Stomach smooth muscle (tissue), 2 donors: ENCODE results near the gene CPNE4.
"Not testable (repeated sequence)": the region's sequence is repeated elsewhere in the genome, so short reads cannot be mapped to it uniquely, and the experiment has no call there.

Source experiments
- H3K27ac ChIP-seq: one replicate; pipeline ENCODE4 v1.7.0; 2013; ENCODE audit warnings: mild to moderate bottlenecking, low read length, inconsistent platforms
- H3K27me3 ChIP-seq, 2 donors: one replicate each; pipeline ENCODE4 v1.7.0; 2013; ENCODE audit warnings: low read length in 2 of 2; ENCODE audit not compliant: insufficient read depth in 2 of 2, control insufficient read depth in 1 of 2
- H3K36me3 ChIP-seq, 2 donors: one replicate each; pipeline ENCODE4 v1.7.0; 2013; ENCODE audit warnings: low read length in 2 of 2; ENCODE audit not compliant: control insufficient read depth in 2 of 2, insufficient read depth in 2 of 2
- H3K4me1 ChIP-seq: one replicate; pipeline ENCODE4 v1.7.0; 2013; ENCODE audit warnings: low read length; ENCODE audit not compliant: control insufficient read depth, insufficient read depth
- H3K4me3 ChIP-seq, 2 donors: one replicate each; pipeline ENCODE4 v1.7.0; 2013; ENCODE audit warnings: low read length in 2 of 2
- H3K9ac ChIP-seq, 2 donors: one replicate each; pipeline ENCODE4 v1.7.0; 2013; ENCODE audit warnings: low read length in 2 of 2, mild to moderate bottlenecking in 1 of 2
- H3K9me3 ChIP-seq, 2 donors: one replicate each; pipeline ENCODE4 v1.7.0; 2013; ENCODE audit warnings: low read length in 2 of 2; ENCODE audit not compliant: control insufficient read depth in 2 of 2
- donor health status: healthy.
- donor health status: Pancreatic carcinoma.

Gene CPNE4

DNA sequence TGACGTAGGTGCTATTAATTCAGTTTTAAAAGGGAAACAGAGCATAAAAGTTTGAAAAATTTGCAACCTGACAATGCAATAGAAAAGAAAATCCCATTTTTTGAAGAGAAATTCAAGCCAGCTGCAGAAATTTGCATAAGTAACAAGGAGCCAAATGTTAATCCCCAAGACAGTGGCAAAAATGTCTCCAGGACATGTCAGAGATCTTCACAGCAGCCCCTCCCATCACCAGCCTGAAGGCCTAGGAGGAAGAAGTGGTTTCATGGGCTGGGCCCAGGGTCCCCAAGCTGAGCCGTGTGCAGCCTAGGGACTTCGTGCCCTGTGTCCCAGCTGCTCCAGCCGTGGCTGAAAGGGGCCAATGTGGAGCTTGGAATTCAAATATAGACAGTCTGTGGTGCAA lies 148.9 kb downstream of the CPNE4 start:
- H3K9me3 ChIP-seq, H3K9ac ChIP-seq, H3K36me3 ChIP-seq, H3K27ac ChIP-seq, H3K27me3 ChIP-seq, H3K4me3 ChIP-seq, H3K4me1 ChIP-seq: not testable (repeated sequence)

DNA sequence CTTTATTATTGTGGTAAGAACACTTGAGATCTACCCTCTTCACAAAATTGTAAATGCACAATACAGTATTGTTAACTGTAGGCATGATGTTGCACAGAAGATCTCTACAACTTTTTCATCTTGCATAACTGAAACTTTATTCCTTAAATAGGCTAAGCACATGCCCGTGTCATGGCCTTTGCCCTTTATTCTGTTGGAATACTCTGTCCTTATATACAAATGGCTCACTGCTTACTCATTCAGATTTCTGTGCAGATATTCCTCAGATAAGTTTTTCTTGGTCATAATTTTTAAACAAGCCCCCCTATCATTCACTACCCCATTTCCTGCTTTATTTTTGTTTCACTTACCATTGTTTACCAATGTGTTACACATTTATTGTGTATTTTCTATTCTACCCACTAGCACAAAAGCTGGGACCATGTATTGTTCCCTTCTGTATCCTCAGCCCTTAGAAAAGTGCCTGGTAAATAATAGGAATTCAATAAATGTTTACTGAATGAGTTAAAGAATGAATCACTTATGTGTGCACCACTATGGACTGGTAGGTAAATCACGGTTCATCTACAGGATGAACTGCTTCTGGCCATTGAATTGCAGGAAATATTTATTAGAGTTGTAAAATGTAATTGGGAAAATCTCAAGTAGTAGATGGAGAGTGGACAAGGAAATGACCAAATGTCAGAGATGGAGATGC lies 151.0 kb downstream of the CPNE4 start:
- H3K36me3 ChIP-seq = no peaks in the 10 kb centered on the region
- no peaks in the 10 kb centered on the region for H3K9me3 ChIP-seq
- no peak overlapping the region for H3K9ac ChIP-seq
- no peaks in the 10 kb centered on the region for H3K4me1 ChIP-seq
- H3K27ac ChIP-seq = no peak overlapping the region
- H3K4me3 ChIP-seq = no peak overlapping the region
- no peaks in the 10 kb centered on the region for H3K27me3 ChIP-seq

DNA sequence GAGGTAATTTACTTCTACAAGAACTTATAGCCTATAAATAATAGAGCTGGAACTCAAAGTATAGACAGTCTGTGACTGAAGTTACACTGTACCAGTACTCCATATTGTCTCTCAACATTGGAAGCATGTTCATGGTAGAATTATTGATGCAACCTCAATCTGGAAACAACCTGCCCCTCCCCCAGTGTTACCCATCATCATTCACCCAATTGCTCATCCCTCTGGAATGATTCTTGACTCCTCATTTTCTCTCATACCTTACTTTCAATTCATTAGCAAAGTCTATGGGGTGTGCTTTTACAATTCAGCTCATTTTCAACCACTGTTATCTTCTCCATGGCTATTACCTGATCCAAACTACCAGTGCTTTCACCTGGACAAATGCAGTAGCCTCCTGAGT lies 151.7 kb downstream of the CPNE4 start:
- no peaks in the 10 kb centered on the region for H3K36me3 ChIP-seq
- no peak overlapping the region for H3K4me3 ChIP-seq
- H3K4me1 ChIP-seq = no peaks in the 10 kb centered on the region
- H3K27me3 ChIP-seq = no peaks in the 10 kb centered on the region
- no peak overlapping the region for H3K27ac ChIP-seq
- H3K9ac ChIP-seq = no peak overlapping the region
- no peaks in the 10 kb centered on the region for H3K9me3 ChIP-seq

DNA sequence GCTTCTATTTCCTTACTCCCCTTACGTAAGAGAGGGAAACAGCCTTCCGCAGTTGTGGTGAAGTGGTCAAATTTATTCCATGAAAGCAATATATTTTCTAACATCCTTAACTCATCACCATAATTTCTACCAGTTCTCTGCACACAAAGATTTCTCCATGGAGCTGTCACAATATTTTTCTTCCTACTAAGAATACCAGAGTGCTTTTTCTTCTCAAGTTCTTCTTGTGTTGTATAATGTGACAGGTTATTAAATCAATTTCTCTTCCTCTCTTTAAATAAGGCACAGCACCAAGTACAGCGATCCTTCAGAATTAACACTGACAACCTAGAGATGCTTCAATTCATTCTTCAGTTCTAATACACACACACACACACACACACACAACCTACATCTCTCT lies 153.0 kb downstream of the CPNE4 start:
- H3K9ac ChIP-seq = no peak overlapping the region
- no peaks in the 10 kb centered on the region for H3K9me3 ChIP-seq
- no peaks in the 10 kb centered on the region for H3K36me3 ChIP-seq
- H3K27ac ChIP-seq = no peak overlapping the region
- H3K4me3 ChIP-seq = no peak overlapping the region
- H3K4me1 ChIP-seq = no peaks in the 10 kb centered on the region
- H3K27me3 ChIP-seq = no peaks in the 10 kb centered on the region

DNA sequence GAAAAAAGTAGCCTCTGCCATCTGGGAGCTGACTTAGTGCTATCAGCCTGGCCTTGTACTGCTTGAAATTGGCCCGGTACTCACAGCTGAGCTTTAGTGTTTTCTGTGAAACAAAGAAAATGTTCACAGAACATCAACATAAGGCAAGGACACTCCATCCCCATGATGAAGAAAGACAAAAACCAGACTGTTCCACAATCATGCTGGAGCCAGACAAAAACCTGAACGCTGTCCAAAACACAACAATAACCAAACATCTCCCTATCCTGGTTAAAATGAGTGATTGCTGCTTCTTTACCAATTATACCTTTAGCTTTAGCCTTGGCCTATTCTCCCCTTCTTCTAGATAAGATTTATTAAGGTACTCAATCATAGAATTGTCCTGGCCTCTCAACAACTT lies 153.9 kb downstream of the CPNE4 start:
- Histone ChIP-seq H3K36me3 (no peaks in the 10 kb centered on the region), H3K9ac (no peak overlapping the region)

DNA sequence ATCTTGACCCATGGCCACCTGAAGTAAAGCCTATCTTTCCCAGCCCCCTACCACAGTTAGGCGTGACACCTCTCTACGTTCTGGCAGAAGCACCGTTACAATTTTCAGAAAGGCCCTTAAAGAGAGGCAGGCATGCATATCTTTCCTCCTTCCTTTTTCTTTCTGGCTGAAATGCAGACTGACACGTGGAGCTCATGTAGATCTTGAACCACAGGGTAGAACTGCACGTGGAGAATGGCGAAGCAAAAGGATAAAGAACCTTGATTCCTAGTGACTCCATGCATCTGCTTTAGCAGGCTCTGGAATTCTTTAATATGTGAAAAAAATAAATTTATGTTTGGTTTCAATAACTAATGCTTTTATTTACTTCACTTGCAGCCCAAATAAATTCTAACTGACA lies 166.6 kb downstream of the CPNE4 start:
- Histone ChIP-seq H3K4me3 (no peak overlapping the region), H3K27me3 (no peaks in the 10 kb centered on the region), H3K36me3 (no peaks in the 10 kb centered on the region), H3K27ac (no peak overlapping the region), H3K9ac (no peak overlapping the region), H3K9me3 (no peaks in the 10 kb centered on the region), H3K4me1 (no peaks in the 10 kb centered on the region)

More for the DNA sequence above, 153.9 kb downstream of the CPNE4 start:
- H3K9me3 ChIP-seq = no peaks in the 10 kb centered on the region
- no peaks in the 10 kb centered on the region for H3K4me1 ChIP-seq
- no peak overlapping the region for H3K4me3 ChIP-seq
- no peak overlapping the region for H3K27ac ChIP-seq
- no peaks in the 10 kb centered on the region for H3K27me3 ChIP-seq

DNA sequence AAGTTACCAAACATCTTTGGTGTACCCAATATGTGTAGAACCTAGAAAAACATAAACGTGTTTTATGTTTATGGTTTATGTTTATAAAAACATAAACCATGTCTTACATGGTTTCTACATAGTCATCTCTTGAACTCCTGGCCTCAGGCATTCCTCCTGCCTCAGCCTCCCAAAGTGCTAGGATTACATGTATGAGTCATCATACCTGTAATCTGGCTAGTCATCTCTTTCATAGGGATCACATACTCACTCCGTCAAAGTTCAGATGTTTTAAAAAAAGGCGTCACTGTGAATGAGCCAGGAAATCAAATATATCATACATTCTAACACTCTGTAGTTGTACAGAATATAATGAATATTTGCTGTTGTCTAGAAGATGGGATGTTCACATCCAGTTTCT lies 178.6 kb downstream of the CPNE4 start:
- H3K36me3 ChIP-seq = no peaks in the 10 kb centered on the region
- no peak overlapping the region for H3K27ac ChIP-seq
- H3K4me1 ChIP-seq = no peaks in the 10 kb centered on the region
- H3K9ac ChIP-seq = no peak overlapping the region
- no peaks in the 10 kb centered on the region for H3K27me3 ChIP-seq
- H3K4me3 ChIP-seq = no peak overlapping the region
- no peaks in the 10 kb centered on the region for H3K9me3 ChIP-seq

DNA sequence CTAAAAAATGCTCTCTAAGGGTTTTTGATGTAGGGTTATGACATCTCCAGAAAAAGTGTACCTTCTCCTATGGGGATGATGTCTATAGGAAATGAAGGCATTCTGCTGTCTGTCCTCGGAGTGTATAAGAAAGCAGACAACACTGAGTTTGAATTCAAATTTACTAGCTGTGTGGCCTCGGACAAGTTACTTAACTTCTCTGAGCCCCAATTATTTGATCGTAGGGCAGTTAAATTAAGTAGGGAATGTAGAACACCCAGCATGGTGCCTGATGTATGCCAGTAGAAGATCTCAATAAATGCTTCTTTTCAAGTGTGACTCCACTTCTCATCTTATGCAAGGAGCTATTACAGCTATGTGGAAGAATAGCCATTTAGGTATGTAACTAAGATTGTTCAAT lies 184.6 kb downstream of the CPNE4 start:
- Histone ChIP-seq H3K4me1 (no peaks in the 10 kb centered on the region), H3K9ac (no peak overlapping the region), H3K27me3 (no peaks in the 10 kb centered on the region), H3K27ac (no peak overlapping the region), H3K9me3 (no peaks in the 10 kb centered on the region), H3K36me3 (no peaks in the 10 kb centered on the region), H3K4me3 (no peak overlapping the region)

DNA sequence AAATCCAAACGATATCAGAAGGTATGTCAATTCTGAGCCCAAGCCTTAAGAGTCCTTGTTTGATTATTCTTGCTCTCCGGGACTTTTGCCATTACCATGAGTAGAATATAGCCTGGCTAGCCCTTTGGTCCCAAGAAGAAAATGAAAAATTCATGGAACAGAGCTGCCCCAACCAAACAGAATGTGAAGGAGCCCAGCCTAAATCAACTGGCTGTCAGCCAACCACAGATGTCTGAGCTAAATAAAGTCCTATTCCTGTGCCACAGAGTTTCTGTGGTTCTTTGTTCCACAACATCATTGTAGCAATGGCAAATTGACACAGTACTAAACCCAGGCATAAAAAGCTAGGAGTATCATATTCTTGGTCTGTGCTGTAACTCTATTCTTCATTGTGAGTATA lies 185.2 kb downstream of the CPNE4 start:
- Histone ChIP-seq H3K27me3 (no peaks in the 10 kb centered on the region), H3K9me3 (no peaks in the 10 kb centered on the region), H3K27ac (no peak overlapping the region)

DNA sequence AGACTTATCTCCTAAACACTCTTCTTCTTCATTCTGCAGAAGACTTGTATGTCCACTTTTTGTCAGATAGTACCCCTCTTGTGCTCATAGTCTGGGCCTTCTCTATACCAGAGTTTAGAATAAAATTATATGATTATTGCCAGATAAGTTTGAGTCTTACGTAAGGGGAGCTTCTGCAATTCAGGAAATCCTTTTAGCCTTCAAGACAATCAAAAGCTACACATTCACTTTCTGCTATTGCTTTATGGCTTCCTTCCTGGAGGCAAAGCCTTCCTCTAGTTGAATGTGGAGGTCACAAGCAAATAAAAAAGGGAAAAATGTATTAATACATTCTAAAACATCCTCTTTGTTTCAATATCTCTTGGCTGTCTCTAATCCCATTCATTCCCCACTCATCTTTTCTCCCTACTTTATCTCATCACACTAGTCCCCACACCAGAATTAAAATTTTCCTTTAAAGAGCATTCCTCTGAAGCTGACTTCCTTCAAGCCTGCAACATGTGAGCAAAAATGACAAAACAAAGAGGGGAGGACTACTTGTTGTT lies 186.8 kb downstream of the CPNE4 start:
- no peak overlapping the region for H3K4me3 ChIP-seq
- H3K36me3 ChIP-seq = no peaks in the 10 kb centered on the region
- H3K9me3 ChIP-seq = no peaks in the 10 kb centered on the region
- H3K9ac ChIP-seq = no peak overlapping the region
- no peaks in the 10 kb centered on the region for H3K4me1 ChIP-seq
- no peaks in the 10 kb centered on the region for H3K27me3 ChIP-seq
- H3K27ac ChIP-seq = no peak overlapping the region

More for the DNA sequence above, 185.2 kb downstream of the CPNE4 start:
- Histone ChIP-seq H3K9ac (no peak overlapping the region), H3K4me3 (no peak overlapping the region), H3K36me3 (no peaks in the 10 kb centered on the region), H3K4me1 (no peaks in the 10 kb centered on the region)

DNA sequence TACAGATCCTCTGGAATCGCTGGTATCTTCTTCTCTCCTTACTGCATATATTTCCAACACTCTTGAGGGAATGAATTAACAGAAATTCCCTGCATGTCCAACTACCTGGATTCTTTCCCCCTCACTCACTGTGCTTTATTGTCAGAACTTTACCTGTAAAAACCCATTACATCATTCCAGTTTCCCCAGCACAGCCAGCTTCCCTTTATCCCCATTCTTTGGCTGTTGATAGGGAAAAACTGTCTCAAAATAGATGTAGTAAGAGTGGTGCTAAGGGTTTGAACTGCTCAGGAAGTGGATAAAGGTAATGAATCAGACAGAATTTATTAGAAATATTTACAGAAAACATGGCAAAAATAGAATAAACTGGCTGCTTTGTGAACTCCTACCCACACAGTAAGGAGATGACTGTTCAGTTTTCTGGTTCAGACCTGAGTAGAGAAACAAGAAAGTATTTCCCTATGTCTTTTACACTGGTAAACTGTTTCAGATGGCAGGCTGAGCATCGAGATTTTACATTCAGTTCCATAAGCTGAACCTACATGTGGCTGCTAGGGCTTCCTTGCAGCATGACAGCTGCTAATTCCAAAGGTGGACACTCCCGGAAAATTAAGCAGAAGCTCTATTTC lies 188.4 kb downstream of the CPNE4 start:
- Histone ChIP-seq H3K27me3 (no peaks in the 10 kb centered on the region), H3K36me3 (no peaks in the 10 kb centered on the region), H3K27ac (no peak overlapping the region), H3K4me1 (no peaks in the 10 kb centered on the region), H3K9me3 (no peaks in the 10 kb centered on the region), H3K4me3 (no peak overlapping the region), H3K9ac (no peak overlapping the region)
